ENCODE measurements around the gene KCNH4.

GRCh38 chr17:42118126-42118510 lies 62.8 kb downstream of the KCNH4 start:
- TF ChIP-seq CTCF (IDR thresholded peaks at IDR 0.05) (no peak), TCF7L2 (IDR thresholded peaks at IDR 0.05; ENCODE audit: low read depth, low read length) (no peak), POLR2AphosphoS5 (IDR thresholded peaks at IDR 0.05; ENCODE audit: low read depth, low read length) (no peak)

All from Panc1 (cell line).